Myocyte (in vitro differentiated cells): Measurements from ENCODE around the gene TBC1D5. TPM values are rescaled to one million over a fixed set of nuclear protein-coding genes. Genes with fewer than 3 reads are reported as not detected.

ENCODE experiments used
- DNase-seq: peaks from one replicate; pipeline ENCODE4 v3.0.0-alpha.2; 2012; ENCODE audit warnings: low read depth
- total RNA-seq: library from RNA; depleted of rRNA; stranded (reverse); fragments of >200 nt; gene quantifications from 2 replicates; pipeline ENCODE4 v1.2.3, GENCODE V29; 2014

TBC1D5 gene
- total RNA-seq, 1 donor from 2014 or later = 73.0 TPM

- DNase-seq = no peak
Observed at GRCh38 chr3:17489139-17489538, 253.3 kb downstream of the TBC1D5 start.

DNA sequence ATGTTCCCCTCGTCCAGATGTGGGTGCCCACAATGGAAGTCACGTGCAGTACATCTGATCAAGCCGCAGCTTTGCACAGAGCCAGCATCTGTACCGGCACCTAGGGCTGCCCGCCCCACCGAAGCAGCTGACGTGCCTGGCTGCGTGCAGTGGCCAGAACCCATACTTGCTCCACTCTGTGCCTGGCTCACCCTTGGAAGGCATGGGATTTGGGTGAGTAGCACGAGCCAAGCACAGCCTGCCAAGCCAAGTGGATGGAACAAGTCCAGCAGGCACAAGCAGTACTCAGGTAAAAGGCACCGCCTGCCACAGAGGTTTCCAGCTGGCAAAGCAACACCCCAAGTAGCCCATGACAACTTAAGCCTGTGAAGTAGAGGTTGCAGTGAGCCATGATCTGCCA, 261.3 kb downstream of the TBC1D5 start:
- no peak for DNase-seq

DNA sequence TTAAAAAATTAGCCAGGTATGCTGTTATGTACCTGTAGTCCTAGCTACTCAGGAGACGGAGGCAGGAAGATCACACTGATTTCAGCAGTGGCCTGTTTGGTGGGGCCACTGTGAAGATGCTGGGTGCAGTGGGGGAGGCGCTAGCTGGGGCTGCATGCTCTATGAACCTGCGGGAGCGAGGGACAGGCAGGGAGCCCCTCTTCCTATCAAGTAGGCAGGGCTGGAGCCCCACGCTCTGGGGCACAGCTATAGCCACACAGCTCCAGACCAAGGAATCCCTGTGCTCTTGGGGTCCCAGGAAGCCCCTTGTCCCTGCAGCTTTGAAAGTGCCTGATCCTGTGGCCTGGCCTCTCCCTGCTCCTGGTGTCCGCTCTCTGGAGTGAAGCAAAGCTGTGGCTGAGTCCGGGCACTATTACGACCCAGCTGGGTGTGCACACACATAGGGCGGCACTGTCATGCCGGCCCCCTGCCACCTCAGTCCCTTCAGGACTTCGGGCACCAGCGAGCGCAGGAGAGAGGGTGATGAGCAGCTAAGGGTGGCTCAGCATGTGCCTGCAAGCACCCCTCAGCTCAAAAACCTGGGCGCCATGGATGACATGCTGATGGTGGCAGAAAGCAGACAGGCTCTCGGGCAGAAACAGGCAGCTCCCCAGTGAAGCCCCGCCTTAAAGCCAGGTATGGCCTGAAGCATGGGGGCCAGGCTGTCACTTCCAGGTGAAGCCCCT, 262.6 kb downstream of the TBC1D5 start:
- DNase-seq = no peak

- DNase-seq = peak; percentile 6
Observed at GRCh38 chr3:17478673-17479072, 263.8 kb downstream of the TBC1D5 start.

DNA sequence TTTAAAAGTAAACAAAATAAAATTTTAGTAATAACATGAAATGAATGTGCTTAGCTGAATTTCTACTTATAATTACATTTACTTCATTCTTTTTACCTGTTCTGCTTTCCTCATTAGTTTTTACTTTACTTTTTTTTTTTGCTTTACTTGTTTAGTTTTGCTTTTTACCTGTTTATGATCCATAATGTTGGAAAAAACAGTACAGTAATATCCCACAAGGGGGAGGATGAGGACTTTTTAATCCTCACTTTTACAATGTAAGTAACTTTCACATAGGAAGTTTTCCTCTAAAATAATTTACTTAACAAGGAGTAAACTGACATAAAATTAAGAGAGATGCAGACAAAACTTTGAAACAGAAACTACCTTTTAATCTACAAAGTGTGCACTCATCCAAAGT, 268.7 kb downstream of the TBC1D5 start:
- DNase-seq = peak; percentile 6

DNA sequence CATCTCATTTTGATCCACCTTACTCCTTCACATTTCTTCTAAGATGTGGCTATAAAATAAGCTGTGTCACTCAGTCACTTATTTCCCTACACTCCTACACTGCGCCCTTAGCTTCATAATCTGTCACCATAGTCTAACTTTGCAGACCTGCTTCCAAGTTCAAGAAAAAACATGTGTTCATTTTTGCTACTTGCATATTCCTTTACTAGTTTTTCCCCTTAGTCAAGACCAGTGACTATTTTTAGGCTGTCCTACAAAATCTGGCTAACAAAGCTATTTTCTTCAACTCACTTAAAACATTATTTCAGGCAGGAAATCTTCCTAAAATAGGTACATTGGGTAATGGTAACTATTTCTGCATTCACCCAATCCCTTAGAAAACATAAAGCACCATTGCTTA, 272.5 kb downstream of the TBC1D5 start:
- DNase-seq = no peak

DNA sequence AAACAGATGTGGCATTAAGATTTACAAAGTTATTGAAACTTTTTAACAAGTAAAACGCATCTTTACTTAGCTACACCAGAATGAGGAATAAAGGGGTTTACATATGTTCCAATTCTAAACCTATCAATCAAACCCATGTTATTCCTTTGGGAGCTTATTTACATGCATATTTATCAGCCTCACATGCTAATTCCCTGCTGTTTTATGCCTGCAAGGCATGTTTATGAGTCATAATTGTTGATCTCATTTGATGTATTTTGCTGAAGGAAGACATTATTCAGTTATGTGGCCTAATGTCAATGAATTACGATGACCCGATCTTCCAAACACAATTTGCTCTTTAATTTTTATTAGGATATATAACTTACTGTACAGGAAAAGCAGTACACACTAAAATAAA, 272.9 kb downstream of the TBC1D5 start:
- DNase-seq = no peak

GRCh38 chr3:17466028-17466427, 276.4 kb downstream of the TBC1D5 start:
- DNase-seq = no peak

GRCh38 chr3:17459470-17459993, 282.9 kb downstream of the TBC1D5 start:
- DNase-seq = no peak

DNA sequence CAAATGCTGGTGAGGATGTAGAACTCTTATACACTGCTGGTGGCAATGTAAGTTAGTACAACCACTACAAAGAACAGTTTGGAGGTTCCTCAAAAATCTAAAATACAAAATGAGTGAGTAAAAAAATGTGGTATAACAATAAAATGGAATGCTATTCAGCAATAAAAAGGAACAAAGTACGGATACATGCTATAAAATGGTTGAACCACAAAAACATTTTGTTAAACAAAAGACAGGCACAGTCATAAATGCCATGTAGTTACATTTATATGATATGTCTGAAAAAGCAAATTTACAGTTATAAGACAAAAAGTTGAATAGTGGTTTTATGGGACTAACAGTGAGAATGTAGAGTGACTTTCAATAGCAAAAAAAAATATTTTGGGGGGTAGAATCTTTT, 285.8 kb downstream of the TBC1D5 start:
- DNase-seq = no peak

GRCh38 chr3:17456046-17456445, 286.4 kb downstream of the TBC1D5 start:
- no peak for DNase-seq

DNA sequence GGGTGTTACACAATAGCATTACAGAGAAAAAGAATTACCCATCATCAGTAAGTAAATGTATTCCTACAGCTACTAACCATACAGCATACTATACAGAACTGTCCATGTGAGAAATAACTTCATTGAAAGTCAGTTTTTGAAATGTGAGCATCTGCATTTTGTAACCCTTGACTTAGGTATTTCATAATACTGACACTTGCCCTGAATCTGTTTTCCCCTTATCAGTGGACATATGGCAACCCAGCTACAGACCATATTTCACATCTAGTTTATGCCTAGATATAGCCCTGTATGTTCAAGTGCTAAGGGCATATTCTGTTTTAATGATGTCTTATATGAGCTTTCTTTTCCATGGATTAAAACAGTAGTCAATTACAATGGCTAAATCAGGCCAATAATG, 297.6 kb downstream of the TBC1D5 start:
- DNase-seq = no peak

GRCh38 chr3:17443142-17443541, 299.3 kb downstream of the TBC1D5 start:
- no peak for DNase-seq

DNA sequence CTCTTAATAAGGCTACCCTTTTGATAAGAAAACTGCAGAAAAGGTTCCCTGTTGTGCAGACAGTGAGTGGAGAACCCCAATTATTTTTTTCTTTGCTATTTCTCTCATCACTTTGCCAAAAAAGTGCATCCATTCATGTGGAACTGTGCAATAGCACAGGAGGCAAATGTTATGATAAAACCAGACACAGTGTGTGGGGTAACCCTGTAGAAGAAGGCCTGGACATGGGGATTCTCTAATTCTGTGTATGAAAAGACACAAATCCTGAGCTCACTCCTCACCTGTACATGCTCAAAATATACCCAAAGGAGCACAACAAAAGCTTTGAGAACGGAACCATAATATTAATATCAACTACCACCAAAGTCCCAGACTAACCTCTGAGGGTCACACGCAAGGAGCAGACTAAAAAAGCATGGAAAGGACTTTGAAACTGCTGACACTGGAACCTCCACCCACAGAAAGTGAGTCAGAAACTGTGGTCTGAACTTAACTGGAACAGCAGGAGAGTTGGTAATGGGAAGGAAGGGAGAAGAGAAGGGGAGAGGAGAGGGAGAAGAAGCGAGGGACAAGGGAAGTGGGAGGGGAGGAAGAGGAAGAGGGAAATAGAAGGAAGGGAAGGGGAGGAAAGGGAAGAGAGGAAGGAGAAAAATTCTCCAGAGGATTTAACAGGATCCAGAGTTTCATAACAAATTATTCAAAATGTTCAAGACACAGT, 299.9 kb downstream of the TBC1D5 start:
- peak; percentile 34 for DNase-seq

GRCh38 chr3:17433876-17434275, 308.6 kb downstream of the TBC1D5 start:
- no peak for DNase-seq

GRCh38 chr3:17432236-17432635, 310.2 kb downstream of the TBC1D5 start:
- no peak for DNase-seq

GRCh38 chr3:17431484-17432045, 310.9 kb downstream of the TBC1D5 start:
- no peak for DNase-seq

DNA sequence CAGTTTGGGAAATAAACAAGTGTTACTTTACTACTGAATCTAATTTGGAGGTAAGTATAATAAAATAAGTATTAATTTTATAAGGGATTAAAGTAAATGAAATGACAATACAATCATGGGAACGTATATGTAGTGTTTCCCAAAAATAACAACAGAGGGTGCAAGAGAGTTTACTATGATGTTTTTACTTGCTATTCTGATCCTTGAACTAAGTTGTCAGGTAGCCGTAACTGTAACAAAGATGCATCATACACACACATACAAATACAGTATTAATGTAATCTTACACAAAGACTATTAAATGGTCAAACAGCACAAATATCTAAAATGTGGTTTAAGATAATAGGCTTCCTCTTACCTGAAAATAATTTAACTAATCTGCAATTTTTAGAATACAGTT, 311.4 kb downstream of the TBC1D5 start:
- DNase-seq = peak; percentile 36

GRCh38 chr3:17430582-17430981, 311.8 kb downstream of the TBC1D5 start:
- no peak for DNase-seq

GRCh38 chr3:17423786-17424536, 318.5 kb downstream of the TBC1D5 start:
- DNase-seq = no peak

DNA sequence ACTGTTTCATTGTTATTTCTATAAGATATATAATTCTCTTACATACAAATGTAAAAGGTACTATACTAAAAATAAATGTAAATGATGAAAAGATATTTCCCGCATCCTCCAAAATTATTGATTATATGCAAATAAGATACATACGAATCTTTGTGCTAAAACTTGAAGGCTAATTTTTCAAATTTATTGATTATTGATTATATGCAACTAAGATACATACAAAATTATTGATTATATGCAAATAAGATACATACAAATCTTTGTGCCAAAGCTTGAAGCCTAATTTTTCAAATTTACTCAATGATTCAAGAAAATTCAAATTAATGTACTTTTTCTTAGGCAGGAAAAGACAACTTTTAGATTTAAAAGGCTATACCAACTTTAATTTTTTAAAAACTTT, 319.8 kb downstream of the TBC1D5 start:
- no peak for DNase-seq

GRCh38 chr3:17420668-17421067, 321.8 kb downstream of the TBC1D5 start:
- no peak for DNase-seq
